EH (cell line): Measurements from ENCODE around the gene PTPRH.
"Not testable (repeated sequence)": the region's sequence is repeated elsewhere in the genome, so short reads cannot be mapped to it uniquely, and the experiment has no call there.

Source experiments
- DNase-seq: peaks from one replicate; pipeline ENCODE4 v3.0.0-alpha.2; 2015; ENCODE audit warnings: low read depth

Gene PTPRH

GRCh38 chr19:55225415-55225958, 16.2 kb upstream of the PTPRH start:
- DNase-seq = no peak

GRCh38 chr19:55224679-55225414, 15.5 kb upstream of the PTPRH start:
- not testable (repeated sequence) for DNase-seq

GRCh38 chr19:55224038-55224665, 14.9 kb upstream of the PTPRH start:
- DNase-seq = no peak

- no peak for DNase-seq
Observed at GRCh38 chr19:55223291-55224037, 14.2 kb upstream of the PTPRH start.

GRCh38 chr19:55220525-55220924, 11.2 kb upstream of the PTPRH start:
- DNase-seq = no peak

GRCh38 chr19:55216461-55217198, 7.3 kb upstream of the PTPRH start:
- peak; percentile 99 for DNase-seq

GRCh38 chr19:55213547-55213946, 4.2 kb upstream of the PTPRH start:
- DNase-seq = no peak

- no peak for DNase-seq
Observed at GRCh38 chr19:55212447-55212846, 3.1 kb upstream of the PTPRH start.

- peak; percentile 97 for DNase-seq
Observed at GRCh38 chr19:55209693-55210472, 582 bp upstream of the PTPRH start.

- DNase-seq = peak; percentile 95
Observed at GRCh38 chr19:55206664-55207500, 2.4 kb downstream of the PTPRH start.

- DNase-seq = peak; percentile 17
Observed at GRCh38 chr19:55202199-55202598, 7.1 kb downstream of the PTPRH start.

- DNase-seq = no peak
Observed at GRCh38 chr19:55199620-55200204, 9.6 kb downstream of the PTPRH start.

- peak; percentile 15 for DNase-seq
Observed at GRCh38 chr19:55198651-55199050, 10.7 kb downstream of the PTPRH start.

GRCh38 chr19:55197528-55197927, 11.8 kb downstream of the PTPRH start:
- peak; percentile 26 for DNase-seq

GRCh38 chr19:55196803-55197202, 12.5 kb downstream of the PTPRH start:
- peak; percentile 28 for DNase-seq

- no peak for DNase-seq
Observed at GRCh38 chr19:55193481-55193880, 15.8 kb downstream of the PTPRH start.

- DNase-seq = peak; percentile 97
Observed at GRCh38 chr19:55189403-55189835, 19.9 kb downstream of the PTPRH start.

GRCh38 chr19:55188625-55189024, 20.7 kb downstream of the PTPRH start:
- DNase-seq = no peak

- DNase-seq = no peak
Observed at GRCh38 chr19:55186080-55186479, 23.2 kb downstream of the PTPRH start.

GRCh38 chr19:55181740-55182139, 27.6 kb downstream of the PTPRH start:
- DNase-seq = no peak
